H1 (cell line): ENCODE measurements around the gene CAD. TPM values are rescaled to one million over a fixed set of nuclear protein-coding genes. Genes with fewer than 3 reads are reported as not detected.

Experiments
- CTBP2 ChIP-seq: IDR thresholded peaks from 2 replicates; pipeline ENCODE4 v1.7.0; 2011; ENCODE audit warnings: borderline replicate concordance, mild to moderate bottlenecking, moderate library complexity, mixed read lengths, low read length; ENCODE audit not compliant: insufficient read depth, insufficient read length
- HDAC6 ChIP-seq: IDR thresholded peaks from one replicate; pipeline ENCODE4 v1.7.1; 2012; ENCODE audit warnings: low read depth, mild to moderate bottlenecking, inconsistent platforms, low read length, moderate library complexity
- NRF1 ChIP-seq: IDR thresholded peaks from 2 replicates; pipeline ENCODE4 v1.6.1; 2011; ENCODE audit warnings: mild to moderate bottlenecking, low read depth, low read length, improper control_type of control experiment
- RFX5 ChIP-seq: IDR thresholded peaks from 2 replicates; pipeline ENCODE4 v1.6.1; 2011; ENCODE audit warnings: low read depth, low read length, improper control_type of control experiment, borderline replicate concordance
- TEAD4 ChIP-seq: IDR thresholded peaks from 2 replicates; pipeline ENCODE4 v1.6.1; 2012; ENCODE audit warnings: low read depth, low read length, inconsistent platforms, mixed read lengths
- polyA plus RNA-seq, 7 experiments: library from polyadenylated mRNA; depleted of rRNA in 3 of 7; stranded (reverse) in 5 of 7; unstranded in 2 of 7; fragments of >200 nt in 5 of 7; fragments of 200-250 nt in 2 of 7; gene quantifications; 1 replicate in 5 of 7; 2 replicates in 1 of 7; 4 replicates in 1 of 7; pipeline versions ENCODE4 v1.2.1 to v1.2.3, GENCODE V29; 2011 to 2013; ENCODE audit warnings: missing spikeins in 2 of 7, mixed read lengths in 2 of 7
- total RNA-seq: library from RNA; stranded (reverse); fragmentation: NEBNext Ultra II Directional; extraction: Animal tissue kit (Norgen Biotek cat#: 25700); gene quantifications from 2 replicates; pipeline ENCODE4 v1.2.1, GENCODE V29; 2021

CAD gene
- total and polyA plus RNA-seq, 2 of the 8 experiments (the other 6 are each of a cell fraction or from before 2014, with no cell fraction given) = 130 to 146 TPM

- TF ChIP-seq HDAC6 (no peak), NRF1 (no peak), RFX5 (no peak), TEAD4 (no peak), CTBP2 (no peak)
These were observed 21.8 kb downstream of the CAD start (continued) for GRCh38 chr2:27238976-27239375.
